D721Med (cell line): ENCODE data around the gene CDH4.

Experiments
- DNase-seq: peaks from one replicate; pipeline ENCODE4 v3.0.0; 2011; ENCODE audit warnings: low spot score; ENCODE audit not compliant: insufficient read length
- FAIRE-seq: peaks from 2 replicates; lab custom pipeline; 2011; peaks lifted over from hg19 to GRCh38; lab: Jason Lieb, UNC
- TF ChIP-seq, protein P1 (sequence below): IDR thresholded peaks from 2 replicates; pipeline ENCODE4 v1.5.1; 2012; ENCODE audit warnings: mild to moderate bottlenecking, control low read depth; ENCODE audit not compliant: insufficient read depth; ENCODE audit errors: missing control alignments

CDH4 gene

DNA sequence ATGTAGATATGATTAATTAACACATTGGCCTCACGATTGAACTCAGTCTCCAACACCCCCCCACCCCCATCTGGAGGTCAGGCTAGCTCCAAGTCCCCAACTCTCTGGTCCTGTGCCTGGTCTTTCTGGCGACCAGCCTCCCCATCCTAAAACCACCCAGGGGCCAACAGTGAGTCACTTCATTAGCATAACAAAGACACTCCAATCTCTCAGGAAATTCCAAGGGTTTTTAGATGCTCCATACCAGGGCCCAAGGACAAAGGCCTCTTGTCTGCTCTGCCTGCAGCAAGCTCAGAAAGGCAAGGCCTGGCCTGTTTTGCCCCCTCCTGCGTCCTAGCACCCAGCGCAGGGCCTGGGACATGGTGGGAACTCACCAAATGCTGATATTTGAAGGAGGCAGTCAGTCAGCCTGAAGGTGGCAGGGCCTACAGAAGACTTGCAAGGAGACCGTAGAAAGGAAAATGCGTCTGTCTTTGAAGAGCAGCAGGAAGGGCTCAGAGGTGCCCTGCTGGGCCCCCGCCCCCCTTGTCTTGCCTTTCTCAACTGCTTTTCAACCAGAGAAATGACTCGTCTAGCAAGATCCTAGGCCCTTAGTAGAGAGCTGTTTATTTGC, 184.7 kb downstream of the CDH4 start:
- DNase-seq (no peak), FAIRE-seq (no peak)
- TF ChIP-seq, protein P1, sequence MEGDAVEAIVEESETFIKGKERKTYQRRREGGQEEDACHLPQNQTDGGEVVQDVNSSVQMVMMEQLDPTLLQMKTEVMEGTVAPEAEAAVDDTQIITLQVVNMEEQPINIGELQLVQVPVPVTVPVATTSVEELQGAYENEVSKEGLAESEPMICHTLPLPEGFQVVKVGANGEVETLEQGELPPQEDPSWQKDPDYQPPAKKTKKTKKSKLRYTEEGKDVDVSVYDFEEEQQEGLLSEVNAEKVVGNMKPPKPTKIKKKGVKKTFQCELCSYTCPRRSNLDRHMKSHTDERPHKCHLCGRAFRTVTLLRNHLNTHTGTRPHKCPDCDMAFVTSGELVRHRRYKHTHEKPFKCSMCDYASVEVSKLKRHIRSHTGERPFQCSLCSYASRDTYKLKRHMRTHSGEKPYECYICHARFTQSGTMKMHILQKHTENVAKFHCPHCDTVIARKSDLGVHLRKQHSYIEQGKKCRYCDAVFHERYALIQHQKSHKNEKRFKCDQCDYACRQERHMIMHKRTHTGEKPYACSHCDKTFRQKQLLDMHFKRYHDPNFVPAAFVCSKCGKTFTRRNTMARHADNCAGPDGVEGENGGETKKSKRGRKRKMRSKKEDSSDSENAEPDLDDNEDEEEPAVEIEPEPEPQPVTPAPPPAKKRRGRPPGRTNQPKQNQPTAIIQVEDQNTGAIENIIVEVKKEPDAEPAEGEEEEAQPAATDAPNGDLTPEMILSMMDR, result no peak

DNA sequence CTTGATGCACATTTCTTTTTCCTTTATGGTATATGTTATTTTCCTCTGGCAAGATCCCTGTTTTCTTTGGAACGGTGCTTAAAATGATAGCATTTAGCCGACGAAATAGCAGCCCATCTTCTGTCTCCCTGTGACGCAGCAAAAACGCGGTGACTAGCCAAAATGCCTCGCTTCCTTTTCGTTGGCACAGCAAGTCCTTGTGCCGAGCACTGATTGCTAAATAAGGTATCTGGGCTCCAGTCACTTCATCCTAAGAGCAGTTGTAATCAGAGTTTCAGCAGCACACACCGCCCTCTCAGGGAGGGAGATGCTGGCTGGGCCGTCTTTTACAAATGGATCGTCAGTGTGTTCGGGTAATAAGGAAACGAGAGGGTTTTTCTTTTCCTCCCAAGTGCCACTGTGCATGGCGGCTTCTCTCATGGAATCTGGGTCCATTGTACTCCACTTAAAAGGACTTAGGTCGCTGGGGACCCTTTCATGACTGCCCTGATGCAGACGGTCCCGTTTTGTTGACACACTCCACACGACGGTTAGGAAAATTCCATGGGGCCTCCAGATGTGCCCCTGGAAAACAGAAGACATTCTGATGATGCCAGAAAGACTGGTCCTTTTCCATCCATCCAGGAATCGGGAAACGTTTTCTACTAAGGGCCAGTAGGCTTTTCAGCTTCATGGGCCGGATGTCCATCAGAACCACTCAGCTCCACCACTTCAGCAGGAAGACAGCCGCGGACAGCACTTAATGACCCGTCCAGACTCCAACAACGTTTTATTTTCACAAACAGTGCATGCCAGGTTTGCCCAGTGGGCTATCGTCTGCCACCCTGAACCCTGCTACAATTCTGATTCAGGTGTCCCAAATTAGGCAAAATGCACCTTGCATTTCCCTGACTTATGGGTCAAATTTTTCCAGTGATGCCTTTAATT, 185.5 kb downstream of the CDH4 start:
- DNase-seq (no peak), FAIRE-seq (no peak)
- TF ChIP-seq, protein P1, result no peak

DNA sequence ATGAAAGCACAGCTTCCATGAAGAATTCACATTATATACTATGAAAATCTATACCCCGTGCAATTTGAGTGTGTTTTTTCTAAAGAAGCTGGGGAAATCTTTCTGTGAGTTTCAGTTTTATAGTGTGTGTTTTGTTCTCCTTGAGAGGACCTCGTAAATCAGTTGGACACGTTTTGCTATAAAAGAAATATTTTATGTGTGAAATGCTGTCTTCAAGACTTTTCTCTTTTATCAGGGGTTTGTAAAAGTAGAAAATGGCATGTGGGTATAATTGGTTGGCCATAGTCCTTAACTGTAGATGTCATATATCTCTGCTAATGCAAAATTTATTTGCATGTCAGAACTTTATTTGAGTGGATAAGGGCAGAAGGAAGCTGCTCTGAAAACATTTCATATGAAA, 186.2 kb downstream of the CDH4 start:
- no peak for DNase-seq
- TF ChIP-seq, protein P1, result no peak
- FAIRE-seq, result no peak

DNA sequence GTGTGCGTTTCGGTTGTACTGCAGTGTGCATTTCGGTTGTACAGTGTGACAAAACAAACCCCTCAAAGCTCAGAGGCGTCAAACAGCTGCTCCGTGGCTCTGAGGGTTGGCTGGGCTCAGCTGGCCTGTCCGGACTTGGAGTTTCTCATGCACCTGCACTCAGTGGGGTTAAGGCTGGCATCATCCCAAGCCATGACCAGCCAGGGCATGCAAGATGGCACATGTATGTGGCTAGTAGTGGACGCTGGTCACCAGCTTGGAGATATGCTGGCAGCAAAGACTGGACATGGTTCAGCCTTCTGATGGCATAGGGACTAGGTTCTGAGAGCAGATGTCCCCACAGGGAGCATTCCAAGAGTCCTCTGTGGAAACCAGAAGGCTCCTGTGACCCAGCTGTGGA, 187.2 kb downstream of the CDH4 start:
- TF ChIP-seq, protein P1, result no peak
- DNase-seq, result no peak
- no peak for FAIRE-seq

DNA sequence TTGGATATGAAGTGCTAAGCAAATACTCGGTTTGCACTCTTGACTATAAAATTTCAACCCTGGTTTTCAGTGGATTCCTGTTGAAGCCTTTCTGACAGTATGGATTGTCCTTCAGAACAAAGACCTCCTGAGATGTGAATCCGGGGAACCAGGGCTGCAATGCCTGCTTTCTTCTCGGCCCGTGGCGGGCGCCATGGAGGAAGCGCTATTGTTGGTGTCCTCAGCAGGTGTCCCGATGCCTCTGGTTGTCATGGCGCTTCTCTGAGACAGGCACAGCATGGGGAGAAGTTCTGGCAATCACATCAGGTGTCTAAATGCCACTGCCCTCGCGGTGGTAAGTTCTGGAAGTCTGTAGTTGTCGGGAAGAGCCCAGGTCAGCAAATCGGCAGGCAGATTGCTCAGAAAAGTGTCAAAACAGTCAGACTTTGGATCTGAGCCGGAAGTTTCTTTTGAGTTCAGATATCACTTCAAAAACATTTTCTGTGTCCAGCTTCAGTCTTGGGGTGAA, 188.5 kb downstream of the CDH4 start:
- DNase-seq (no peak), FAIRE-seq (no peak)

DNA sequence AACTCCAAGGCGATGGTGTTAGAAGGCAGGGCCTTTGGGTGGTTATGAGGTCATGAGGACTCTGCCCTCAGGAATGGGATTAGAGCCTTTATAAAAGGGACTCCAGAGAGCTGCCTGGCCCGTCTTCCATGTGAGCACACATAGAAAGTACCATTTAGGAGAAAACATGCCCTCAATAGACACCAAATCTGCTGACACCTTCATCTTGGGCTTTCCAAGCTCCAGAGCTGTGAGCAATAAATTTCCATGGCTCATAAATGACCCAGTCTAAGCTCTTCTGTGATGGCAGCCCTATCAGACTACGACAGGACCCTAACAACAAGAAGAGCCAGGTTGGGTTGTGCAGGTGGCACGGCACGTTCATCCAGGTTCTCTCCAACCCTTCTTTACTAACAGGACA, 189.5 kb downstream of the CDH4 start:
- FAIRE-seq (no peak), DNase-seq (no peak)
- TF ChIP-seq, protein P1, result no peak

More for the DNA sequence above, 188.5 kb downstream of the CDH4 start:
- TF ChIP-seq, protein P1, result no peak
